ENCODE results near the gene DOC2A. TPM values are rescaled to one million over a fixed set of nuclear protein-coding genes. Genes with fewer than 3 reads are reported as not detected.

DOC2A gene
- total RNA-seq, 4 donors from 2014 or later, result 0.66 to 0.85 TPM; not detected in 2

DNA sequence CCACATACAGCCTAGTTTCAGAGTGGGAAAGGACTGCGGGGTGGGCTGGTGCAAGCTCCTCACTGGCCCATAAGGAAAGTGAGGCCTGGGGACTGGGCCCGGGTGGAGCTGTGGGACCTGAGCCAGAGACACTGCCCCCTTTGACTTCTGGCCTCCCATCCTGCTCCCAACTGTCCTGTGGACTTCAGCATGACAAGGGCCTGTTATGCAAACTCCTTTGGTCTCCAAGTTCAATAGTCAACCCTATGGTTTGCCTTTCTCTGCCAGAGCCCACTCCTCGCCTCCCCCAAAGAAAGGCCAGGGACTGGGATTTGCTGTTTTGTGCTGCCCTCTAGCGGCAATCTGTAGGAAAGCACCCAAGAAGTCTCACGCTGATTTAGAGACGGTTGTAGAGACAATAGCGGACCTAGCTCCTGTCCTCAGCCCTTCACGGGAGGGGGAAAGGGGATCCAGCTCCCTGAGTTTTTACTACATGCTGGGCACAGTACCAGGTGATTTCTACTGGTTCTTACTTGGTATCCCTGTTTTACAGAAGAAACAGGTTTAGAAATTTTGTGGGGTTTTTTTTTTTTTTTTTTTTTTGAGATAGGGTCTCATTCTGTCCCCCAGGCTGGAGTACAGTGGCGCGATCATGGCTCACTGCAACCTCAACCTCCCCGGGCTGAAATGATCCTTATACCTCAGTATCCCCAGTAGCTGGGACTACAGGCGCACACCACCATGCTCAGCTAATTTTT, 21.4 kb upstream of the DOC2A start:
- TF ChIP-seq, protein P1, sequence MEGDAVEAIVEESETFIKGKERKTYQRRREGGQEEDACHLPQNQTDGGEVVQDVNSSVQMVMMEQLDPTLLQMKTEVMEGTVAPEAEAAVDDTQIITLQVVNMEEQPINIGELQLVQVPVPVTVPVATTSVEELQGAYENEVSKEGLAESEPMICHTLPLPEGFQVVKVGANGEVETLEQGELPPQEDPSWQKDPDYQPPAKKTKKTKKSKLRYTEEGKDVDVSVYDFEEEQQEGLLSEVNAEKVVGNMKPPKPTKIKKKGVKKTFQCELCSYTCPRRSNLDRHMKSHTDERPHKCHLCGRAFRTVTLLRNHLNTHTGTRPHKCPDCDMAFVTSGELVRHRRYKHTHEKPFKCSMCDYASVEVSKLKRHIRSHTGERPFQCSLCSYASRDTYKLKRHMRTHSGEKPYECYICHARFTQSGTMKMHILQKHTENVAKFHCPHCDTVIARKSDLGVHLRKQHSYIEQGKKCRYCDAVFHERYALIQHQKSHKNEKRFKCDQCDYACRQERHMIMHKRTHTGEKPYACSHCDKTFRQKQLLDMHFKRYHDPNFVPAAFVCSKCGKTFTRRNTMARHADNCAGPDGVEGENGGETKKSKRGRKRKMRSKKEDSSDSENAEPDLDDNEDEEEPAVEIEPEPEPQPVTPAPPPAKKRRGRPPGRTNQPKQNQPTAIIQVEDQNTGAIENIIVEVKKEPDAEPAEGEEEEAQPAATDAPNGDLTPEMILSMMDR (IDR thresholded peaks at IDR 0.05; ENCODE audit: low read depth), result no peak

DNA sequence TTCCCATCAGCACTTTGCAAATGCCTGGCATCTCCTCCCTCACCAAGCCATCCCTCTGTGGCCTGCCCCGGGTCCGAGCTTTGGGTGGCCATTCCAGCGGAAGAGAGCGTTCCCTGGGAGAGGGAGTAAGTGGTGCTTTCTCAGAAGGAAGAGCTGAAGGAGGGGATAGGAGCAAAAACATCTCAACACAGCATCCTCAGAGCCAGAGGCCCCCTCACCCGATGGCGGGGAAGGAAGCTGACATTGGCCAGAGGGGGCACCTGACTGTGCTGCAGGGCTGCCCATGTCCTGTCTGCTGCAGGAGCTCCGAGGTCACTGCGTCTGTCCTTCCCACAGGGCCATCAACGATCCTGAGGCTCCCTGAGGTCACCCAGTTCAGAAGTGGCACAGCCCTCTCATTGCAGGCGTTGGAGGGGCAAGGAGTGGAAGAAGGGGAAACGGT, 20.7 kb upstream of the DOC2A start:
- TF ChIP-seq, protein P1 (IDR thresholded peaks at IDR 0.05; ENCODE audit: low read depth), result no peak

DNA sequence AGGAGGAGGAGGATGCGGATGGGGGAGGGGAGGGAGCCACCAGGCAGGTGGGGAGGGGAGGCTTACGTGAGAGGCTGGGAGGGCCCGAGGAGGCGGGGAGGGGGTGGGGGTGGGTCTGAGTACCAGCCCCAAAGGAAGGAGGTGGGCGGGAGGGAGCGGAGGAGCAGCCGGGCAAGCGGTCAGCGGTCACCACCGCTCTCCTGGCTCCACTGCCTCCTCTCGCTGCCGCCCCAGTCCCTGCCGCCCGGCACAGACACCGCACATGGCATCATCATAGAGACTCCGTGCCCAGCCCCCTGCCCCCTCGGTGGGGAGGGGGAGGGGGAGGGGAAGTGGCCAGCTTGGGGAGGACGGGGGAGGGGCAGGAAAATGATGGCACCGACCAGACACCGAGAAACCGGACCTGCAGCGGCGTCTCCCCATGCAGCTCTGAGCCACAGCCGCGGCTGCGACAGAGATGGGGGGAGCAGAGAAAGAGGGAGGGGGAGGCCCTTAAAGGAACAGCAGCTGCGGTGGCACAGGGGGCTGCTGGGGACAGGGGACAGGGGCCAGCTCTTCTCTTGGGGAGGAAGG, 20.1 kb upstream of the DOC2A start, which contains the start of gene TLCD3B:
Gene TLCD3B (minus strand): TSS at position 431 of the 573 bp plus-strand sequence. CDS start 744 bp downstream, outside the sequence.
- TF ChIP-seq, protein P1 (IDR thresholded peaks at IDR 0.05; ENCODE audit: low read depth), result no peak

DNA sequence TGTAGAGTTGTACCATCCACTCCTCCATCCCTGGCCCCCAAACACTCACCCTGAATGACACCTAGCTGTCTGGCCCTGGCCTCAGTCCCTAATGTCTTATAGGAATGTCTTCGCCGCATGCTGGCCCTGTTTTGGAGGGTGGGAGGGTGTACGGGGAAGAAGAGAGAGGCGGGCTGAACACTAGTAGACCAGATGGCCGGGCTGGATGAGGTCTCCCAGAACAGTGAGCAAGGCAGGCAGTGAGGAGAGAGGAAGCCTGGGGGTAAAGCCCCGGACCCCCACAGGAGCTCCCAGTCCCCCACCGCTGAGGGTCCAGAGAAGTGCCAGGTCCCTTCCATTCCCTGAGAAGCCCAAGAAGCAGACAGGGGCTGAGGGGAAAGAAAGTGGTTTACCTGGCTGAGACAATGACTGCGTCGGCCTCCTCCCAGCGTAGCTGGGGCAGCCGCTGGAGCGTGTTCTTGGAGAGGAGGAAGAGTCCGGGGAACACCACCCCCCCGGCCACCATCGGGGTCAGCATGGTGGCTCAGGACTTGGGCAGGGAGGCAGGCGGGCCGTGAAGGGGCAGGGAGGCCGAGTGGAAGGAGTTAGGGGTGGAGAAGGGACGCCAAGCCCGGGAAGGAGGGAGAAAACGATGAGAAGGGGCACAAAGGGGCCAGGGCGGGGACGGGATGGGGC, 19.3 kb upstream of the DOC2A start:
- TF ChIP-seq, protein P1 (IDR thresholded peaks at IDR 0.05; ENCODE audit: low read depth), result no peak

DNA sequence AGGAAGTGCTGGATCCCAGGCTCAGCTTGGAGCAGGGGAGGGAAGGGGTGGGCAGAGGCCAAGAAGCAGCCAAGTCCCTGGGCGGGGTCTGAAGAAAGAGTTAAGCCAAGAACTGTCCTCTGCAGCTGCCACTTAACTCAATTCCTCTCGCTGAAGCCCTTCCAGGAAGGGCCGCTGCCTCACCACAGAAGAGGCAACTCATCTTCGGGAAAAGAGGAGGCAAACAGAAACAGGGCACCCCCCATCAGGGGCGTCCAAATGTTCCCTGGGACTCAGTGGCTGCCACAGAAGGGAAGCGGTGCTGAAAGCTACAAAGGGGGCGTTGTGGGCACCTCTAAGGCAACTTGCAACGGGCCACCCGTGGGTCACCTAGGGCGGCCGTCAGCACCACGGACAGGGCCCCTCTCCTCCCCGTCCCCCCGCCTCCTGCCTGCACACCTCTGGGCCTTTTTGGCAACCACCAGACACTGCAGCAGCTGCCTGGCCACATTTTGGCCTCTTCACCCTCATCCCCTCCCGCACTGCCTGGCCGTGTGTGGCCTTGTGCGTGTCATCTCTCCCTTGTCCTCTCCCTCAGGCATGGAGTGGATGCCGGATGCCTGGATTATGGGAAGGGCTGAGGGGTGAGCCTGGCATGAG, 17.7 kb upstream of the DOC2A start:
- TF ChIP-seq, protein P1 (IDR thresholded peaks at IDR 0.05; ENCODE audit: low read depth), result no peak

DNA sequence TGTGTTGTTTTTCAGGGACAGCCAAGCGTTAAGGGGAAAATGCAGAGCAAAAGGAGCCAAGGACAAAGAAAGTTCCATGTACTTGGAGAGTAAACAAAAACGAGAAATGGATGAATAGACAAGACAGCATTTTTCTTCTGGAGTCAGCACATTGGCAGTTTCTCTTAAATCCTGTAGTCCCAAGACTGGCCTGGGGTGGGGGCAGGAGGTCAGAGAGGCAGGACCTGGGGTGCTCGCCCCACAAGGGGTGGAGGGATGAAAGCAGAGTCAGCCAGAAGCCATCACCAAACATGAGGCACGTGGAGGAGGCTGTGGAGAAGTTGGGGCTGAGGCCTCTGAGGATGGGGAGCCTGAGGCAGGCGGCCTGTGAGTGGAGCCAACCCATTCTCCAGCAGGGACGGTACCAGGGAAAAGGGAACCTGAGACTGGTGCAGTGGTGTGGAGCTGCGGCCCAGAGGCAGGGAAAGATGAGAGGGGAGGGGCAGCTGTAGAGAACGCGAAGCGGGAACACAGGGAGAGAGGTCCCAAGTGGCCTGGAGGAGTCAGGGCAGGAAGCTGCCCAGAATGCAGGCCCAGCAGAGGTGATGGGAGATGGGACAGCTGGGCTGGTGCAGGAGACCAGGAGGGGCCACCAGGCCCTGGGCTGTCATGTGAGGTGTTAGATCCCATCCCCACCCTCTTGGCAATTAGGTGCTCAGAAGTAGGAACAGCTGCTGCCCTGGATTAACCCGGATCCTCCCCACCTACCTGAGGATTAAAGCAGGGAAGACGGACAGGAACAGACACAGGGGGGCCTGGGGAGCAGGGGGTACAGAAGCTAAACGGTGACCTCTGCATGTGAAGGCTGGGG, 17.0 kb upstream of the DOC2A start:
- TF ChIP-seq, protein P1 (IDR thresholded peaks at IDR 0.05; ENCODE audit: low read depth), result no peak

Measured in subcutaneous adipose tissue (tissue), 4 donors.